Naive B cell (primary cell): Measurements from ENCODE around the gene OIT3. TPM values are rescaled to one million over a fixed set of nuclear protein-coding genes. Genes with fewer than 3 reads are reported as not detected.
"Not testable (repeated sequence)": the region's sequence is repeated elsewhere in the genome, so short reads cannot be mapped to it uniquely, and the experiment has no call there.

Experiments used
- ATAC-seq, 2 donors: fragments of 150-1000 bp; cut with Tn5 transposase; 2 replicates each; pipeline ENCODE4 v1.10.0; 2021; ENCODE audit warnings: low read depth in 2 of 2, mild to moderate bottlenecking in 2 of 2, moderate library complexity in 2 of 2
- DNase-seq: peaks from one replicate; pipeline ENCODE4 v3.0.0; 2022
- H3K27ac Mint-ChIP-seq, 6 donors: one replicate each; pipeline ENCODE4 v1.8.0; 2020 to 2022; ENCODE audit warnings: mild to moderate bottlenecking in 6 of 6, mixed read lengths in 6 of 6, moderate library complexity in 5 of 6, inconsistent platforms in 2 of 6
- H3K27me3 Mint-ChIP-seq, 3 donors: one replicate each; pipeline ENCODE4 v1.8.0; 2021 to 2022; ENCODE audit warnings: mixed read lengths in 3 of 3, mild to moderate bottlenecking in 1 of 3
- H3K36me3 Mint-ChIP-seq, 2 donors: one replicate each; pipeline ENCODE4 v1.8.0; 2020 to 2022; ENCODE audit warnings: mixed read lengths in 2 of 2, inconsistent platforms in 1 of 2, mild to moderate bottlenecking in 1 of 2
- H3K4me1 Mint-ChIP-seq, 3 donors: one replicate each; pipeline ENCODE4 v1.8.0; 2020 to 2022; ENCODE audit warnings: mixed read lengths in 3 of 3, inconsistent platforms in 1 of 3, mild to moderate bottlenecking in 1 of 3, moderate library complexity in 1 of 3
- H3K4me3 Mint-ChIP-seq, 8 donors: one replicate each; pipeline ENCODE4 v1.8.0; 2020 to 2022; ENCODE audit warnings: mild to moderate bottlenecking in 8 of 8, mixed read lengths in 8 of 8, moderate library complexity in 8 of 8, inconsistent platforms in 2 of 8
- H3K9me3 Mint-ChIP-seq, 7 donors: one replicate each; pipeline ENCODE4 v1.8.0; 2020 to 2022; ENCODE audit warnings: mixed read lengths in 7 of 7, mild to moderate bottlenecking in 5 of 7, inconsistent platforms in 2 of 7, moderate library complexity in 1 of 7
- polyA plus RNA-seq, 6 donors: library from polyadenylated mRNA; unstranded; fragments of 300-500 nt; fragmentation: Illumina TruSeq; gene quantifications; one replicate each; pipeline ENCODE4 v1.2.3, GENCODE V29; 2021; ENCODE audit warnings: low read depth in 6 of 6

Gene OIT3
- polyA plus RNA-seq, 6 donors from 2014 or later = not detected

DNA sequence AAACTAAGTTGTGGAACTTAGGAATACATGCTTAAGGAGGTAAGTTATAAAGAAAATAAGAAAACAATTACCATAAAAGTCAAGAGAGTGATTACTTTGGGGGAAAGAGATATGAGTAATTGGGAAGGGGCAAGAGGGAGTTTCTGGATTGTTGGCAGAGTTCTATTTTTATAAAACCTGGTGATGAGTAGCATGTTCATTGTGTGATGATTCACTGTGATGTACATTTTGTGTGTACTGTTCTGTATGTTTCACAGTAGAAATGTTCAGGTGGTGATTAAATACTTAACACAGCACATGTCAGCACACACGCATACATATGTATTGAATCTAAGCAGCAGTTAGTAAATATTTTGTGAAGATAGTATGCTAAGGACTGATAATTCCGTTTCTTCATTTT, 9.7 kb upstream of the OIT3 start:
- H3K27ac Mint-ChIP-seq = peak overlapping the region in 1 of 6 donors; percentile 16
- peaks cover 6 to 11% (median 7%) of the 10 kb centered on the region in 3 donors for H3K4me1 Mint-ChIP-seq
- H3K36me3 Mint-ChIP-seq = peaks cover 26 to 36% of the 10 kb centered on the region in 2 donors
- peaks cover 2 to 28% (median 10%) of the 10 kb centered on the region in 7 donors for H3K9me3 Mint-ChIP-seq
- no peaks in the 10 kb centered on the region for H3K27me3 Mint-ChIP-seq
- DNase-seq = no peak
- no peak for ATAC-seq
- H3K4me3 Mint-ChIP-seq = no peak overlapping the region

DNA sequence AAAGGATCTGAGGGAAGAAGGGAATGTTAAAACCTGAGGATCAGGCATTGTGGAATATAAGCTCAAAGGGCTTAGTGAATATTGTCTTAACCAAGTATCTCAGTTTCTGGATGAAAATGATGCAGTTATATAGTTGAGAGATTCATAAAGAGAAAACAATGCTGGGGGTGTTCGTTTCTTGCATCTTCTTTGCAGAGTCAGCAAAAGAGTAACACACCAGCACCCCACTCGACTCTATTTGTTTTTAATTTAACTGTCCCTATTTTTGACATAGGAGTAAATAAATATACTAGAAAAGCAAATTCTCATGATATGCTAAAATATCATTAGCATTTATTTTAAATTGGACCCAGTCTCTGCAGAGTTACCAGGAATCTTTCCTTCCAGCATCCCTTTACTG, 7.6 kb upstream of the OIT3 start:
- H3K4me1 Mint-ChIP-seq = peaks cover 6 to 11% (median 7%) of the 10 kb centered on the region in 3 donors
- DNase-seq (no peak), ATAC-seq (no peak)
- peaks cover 26 to 36% of the 10 kb centered on the region in 2 donors for H3K36me3 Mint-ChIP-seq
- H3K9me3 Mint-ChIP-seq = peaks cover 2 to 22% (median 9%) of the 10 kb centered on the region in 7 donors
- peak overlapping the region in 1 of 6 donors; percentile 5 for H3K27ac Mint-ChIP-seq
- H3K27me3 Mint-ChIP-seq = no peaks in the 10 kb centered on the region
- no peak overlapping the region for H3K4me3 Mint-ChIP-seq

DNA sequence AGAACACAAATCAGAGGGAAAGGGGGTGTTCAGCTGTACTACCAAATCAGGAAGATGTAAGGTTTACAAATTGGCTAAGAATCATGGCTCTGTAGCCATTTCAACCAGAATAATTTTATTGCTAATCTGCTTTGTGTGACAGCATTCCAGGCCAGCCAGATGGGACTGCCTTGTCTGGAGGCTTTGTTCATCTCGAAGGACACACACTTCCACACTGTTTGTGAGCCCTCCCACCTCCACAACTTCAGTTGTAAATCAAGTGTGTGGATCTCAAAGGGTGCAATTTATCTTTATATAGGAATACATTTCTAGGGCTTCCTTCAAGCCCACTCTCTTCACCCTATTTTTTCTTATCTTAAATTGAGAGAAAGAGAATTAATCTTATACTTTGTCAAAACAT, 6.9 kb upstream of the OIT3 start:
- no peaks in the 10 kb centered on the region for H3K27me3 Mint-ChIP-seq
- no peak for DNase-seq
- H3K36me3 Mint-ChIP-seq = peaks cover 26 to 36% of the 10 kb centered on the region in 2 donors
- peaks cover 2 to 15% (median 7%) of the 10 kb centered on the region in 7 donors for H3K9me3 Mint-ChIP-seq
- peak overlapping the region in 3 of 8 donors; percentile 78 to 81 (median 79) for H3K4me3 Mint-ChIP-seq
- H3K4me1 Mint-ChIP-seq = peaks cover 6 to 11% (median 7%) of the 10 kb centered on the region in 3 donors
- peak overlapping the region in 2 of 6 donors; percentile 31 to 94 for H3K27ac Mint-ChIP-seq
- ATAC-seq = no peak

DNA sequence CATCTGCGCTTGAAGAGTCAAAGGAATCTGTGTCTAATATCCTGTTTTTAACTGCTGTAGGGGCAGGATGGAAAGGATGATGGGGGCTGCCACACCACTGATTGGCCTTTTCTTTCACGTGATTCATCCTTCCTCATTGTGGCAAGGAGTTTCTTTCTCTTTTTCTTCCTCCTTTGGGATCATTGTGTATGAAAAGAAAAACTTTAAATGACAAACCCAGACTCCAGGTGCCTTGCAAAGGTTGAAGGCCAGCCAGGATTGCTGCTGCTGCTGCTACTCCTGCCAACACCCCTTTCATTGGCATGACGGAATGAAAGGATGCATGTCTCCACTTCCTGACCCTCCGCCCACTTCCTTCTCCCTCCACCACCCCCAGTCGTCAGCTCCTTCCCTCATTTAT, 6.5 kb upstream of the OIT3 start:
- peaks cover 6 to 11% (median 7%) of the 10 kb centered on the region in 3 donors for H3K4me1 Mint-ChIP-seq
- ATAC-seq = no peak
- H3K27me3 Mint-ChIP-seq = no peaks in the 10 kb centered on the region
- peak overlapping the region in 7 of 8 donors; percentile 48 to 81 (median 75) for H3K4me3 Mint-ChIP-seq
- H3K27ac Mint-ChIP-seq = peak overlapping the region in 3 of 6 donors; percentile 31 to 94 (median 82)
- peaks cover 0 to 11% (median 6%) of the 10 kb centered on the region in 7 donors for H3K9me3 Mint-ChIP-seq
- no peak for DNase-seq
- H3K36me3 Mint-ChIP-seq = peaks cover 26 to 36% of the 10 kb centered on the region in 2 donors

DNA sequence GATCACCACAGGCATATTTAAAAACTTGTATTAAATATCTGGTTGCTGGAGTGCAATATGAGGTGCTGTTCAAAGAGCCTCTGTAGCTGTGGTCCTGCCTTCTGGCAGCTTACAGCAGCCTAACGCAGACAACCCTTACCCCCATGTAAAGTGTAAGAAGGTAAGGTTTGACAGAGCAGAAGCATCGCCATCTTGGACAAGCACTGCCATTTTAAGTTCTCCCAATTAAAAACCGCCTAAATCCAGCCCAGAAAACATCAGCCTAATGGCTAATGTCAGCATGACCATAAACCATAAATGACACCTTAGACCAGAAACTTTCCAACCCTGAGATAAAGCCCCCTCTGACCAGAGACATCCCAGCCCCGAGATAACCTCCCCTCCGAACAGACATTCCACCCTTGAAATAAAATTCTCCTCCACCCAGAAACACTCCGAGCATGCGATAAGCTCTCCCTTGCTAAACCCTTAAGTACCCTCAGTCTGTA, 5.3 kb upstream of the OIT3 start:
- Mint-ChIP-seq H3K4me1 (peaks cover 6 to 11% (median 7%) of the 10 kb centered on the region in 3 donors), H3K4me3 (no peak overlapping the region), H3K9me3 (peaks cover 0 to under 1% (median 0%) of the 10 kb centered on the region in 7 donors), H3K27me3 (no peaks in the 10 kb centered on the region), H3K27ac (peak overlapping the region in 2 of 6 donors; percentile 43 to 58), H3K36me3 (peaks cover 18 to 30% of the 10 kb centered on the region in 2 donors)
- ATAC-seq (no peak), DNase-seq (no peak)

DNA sequence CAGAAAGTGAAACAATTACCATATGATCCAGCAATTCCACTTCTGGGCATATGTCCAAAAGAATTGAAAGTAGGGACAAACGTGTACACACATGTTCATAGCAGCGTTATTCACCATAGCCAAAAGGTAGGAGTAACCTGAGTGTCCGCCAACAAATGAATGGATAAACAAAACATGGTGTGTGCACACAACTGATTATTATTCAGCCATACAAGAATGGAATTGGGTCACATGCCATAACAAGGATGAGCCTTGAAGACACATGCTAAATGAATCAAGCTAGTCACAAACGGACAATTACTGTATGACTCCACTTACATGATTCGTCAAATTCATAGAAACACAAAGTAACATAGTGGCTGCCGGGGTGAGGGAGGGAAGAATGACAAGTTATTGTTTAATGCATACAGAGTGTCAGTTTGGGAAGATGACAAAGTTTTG, 4.1 kb upstream of the OIT3 start:
- ATAC-seq (no peak), DNase-seq (no peak)
- Mint-ChIP-seq H3K27ac (peak overlapping the region in 2 of 6 donors; percentile 35 to 36), H3K9me3 (no peaks in the 10 kb centered on the region), H3K27me3 (no peaks in the 10 kb centered on the region), H3K4me1 (peaks cover 6 to 11% (median 7%) of the 10 kb centered on the region in 3 donors), H3K36me3 (peaks cover 18 to 21% of the 10 kb centered on the region in 2 donors), H3K4me3 (no peak overlapping the region)

DNA sequence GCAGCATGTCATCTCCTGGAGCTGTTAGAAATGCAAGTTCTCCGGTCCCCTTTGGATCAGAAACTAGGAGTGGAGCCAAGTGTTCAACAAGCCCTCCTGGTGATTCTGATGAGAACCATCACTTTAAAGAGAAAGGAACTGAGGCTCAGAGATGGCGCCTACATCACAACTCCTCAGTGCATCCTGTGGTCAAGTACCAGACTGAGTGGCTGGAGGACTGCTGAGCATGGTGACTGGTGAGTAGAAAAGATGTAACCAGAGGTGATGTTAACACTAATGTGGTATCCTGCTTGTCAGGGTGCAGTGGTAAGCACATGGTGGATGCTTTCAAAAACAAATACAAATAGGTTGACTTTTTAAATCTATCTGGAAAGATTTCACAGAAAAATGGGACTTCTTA, 3.5 kb upstream of the OIT3 start:
- ATAC-seq = no peak

DNA sequence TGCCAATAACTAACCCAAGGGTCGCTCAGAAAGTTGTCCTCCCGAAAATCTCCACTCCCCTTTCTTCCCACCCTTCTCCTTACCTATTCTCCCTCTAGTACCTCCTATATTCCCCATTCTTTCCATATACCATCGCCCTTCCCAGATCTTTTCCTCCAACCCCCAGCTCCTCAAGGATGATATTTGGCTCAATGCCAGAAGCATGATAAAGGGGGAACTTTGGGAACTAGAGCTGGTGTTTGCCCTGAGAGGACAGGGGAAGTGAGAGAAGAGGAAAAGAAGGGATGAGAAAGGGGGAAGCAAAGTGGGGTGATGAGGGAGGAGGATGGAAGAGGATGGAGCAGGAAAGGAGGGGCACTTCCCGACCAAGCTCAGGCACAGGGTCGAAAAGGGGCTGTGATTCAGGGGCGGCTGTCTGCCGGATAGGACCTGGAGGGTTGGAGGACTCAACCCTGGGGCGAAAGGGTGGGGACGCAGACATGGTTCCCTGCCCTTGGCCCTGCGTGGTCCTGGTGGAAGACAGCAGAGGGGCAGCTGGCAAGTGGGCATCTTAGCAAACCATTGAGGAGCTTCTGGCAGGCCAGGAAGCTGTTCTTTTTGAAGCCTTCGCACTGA, 1.8 kb downstream of the OIT3 start:
- DNase-seq (no peak), ATAC-seq (no peak)
- Mint-ChIP-seq H3K27me3 (peaks cover 5 to 10% (median 6%) of the 10 kb centered on the region in 3 donors), H3K27ac (no peak overlapping the region), H3K9me3 (no peaks in the 10 kb centered on the region), H3K36me3 (no peaks in the 10 kb centered on the region), H3K4me3 (no peak overlapping the region), H3K4me1 (no peaks in the 10 kb centered on the region)

More for the DNA sequence above, 3.5 kb upstream of the OIT3 start:
- Mint-ChIP-seq H3K4me1 (peaks cover 6 to 11% (median 7%) of the 10 kb centered on the region in 3 donors), H3K9me3 (no peaks in the 10 kb centered on the region), H3K27me3 (peaks cover 0 to 3% (median 2%) of the 10 kb centered on the region in 3 donors), H3K36me3 (peaks cover 12 to 14% of the 10 kb centered on the region in 2 donors), H3K27ac (no peak overlapping the region), H3K4me3 (no peak overlapping the region)
- no peak for DNase-seq

DNA sequence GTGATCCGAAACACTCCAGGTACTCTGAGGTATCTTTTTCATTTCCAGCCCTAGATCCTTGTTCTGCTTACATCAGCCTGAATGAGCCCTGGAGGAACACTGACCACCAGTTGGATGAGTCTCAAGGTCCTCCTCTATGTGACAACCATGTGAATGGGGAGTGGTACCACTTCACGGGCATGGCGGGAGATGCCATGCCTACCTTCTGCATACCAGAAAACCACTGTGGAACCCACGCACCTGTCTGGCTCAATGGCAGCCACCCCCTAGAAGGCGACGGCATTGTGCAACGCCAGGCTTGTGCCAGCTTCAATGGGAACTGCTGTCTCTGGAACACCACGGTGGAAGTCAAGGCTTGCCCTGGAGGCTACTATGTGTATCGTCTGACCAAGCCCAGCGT, 5.1 kb downstream of the OIT3 start:
- Mint-ChIP-seq H3K4me3 (no peak overlapping the region), H3K27me3 (peaks cover 5 to 10% (median 6%) of the 10 kb centered on the region in 3 donors), H3K36me3 (no peaks in the 10 kb centered on the region), H3K9me3 (no peaks in the 10 kb centered on the region), H3K27ac (no peak overlapping the region), H3K4me1 (no peaks in the 10 kb centered on the region)
- no peak for DNase-seq
- ATAC-seq = no peak

DNA sequence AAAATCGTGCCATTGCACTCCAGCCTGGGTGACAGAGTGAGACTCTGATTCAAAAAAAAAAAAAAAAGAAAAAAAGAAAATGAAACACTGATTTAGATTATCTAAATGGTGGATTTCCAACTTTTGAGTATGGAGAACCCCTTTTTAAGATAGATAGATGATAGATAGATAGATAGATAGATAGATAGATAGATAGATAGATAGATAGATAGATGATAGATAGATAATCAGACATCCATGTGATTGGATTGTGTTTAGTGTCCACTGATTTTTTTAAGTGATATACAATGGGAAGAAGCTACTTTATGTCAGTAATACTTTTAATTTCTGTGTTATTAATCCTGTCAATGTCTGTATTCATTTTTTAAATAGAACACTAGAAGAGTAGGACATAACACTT, 6.0 kb downstream of the OIT3 start:
- Mint-ChIP-seq H3K4me1 (peaks cover 0 to under 1% (median 0%) of the 10 kb centered on the region in 3 donors), H3K9me3 (no peaks in the 10 kb centered on the region), H3K27ac (no peak overlapping the region), H3K36me3 (no peaks in the 10 kb centered on the region), H3K27me3 (peaks cover 5 to 10% (median 6%) of the 10 kb centered on the region in 3 donors), H3K4me3 (no peak overlapping the region)
- no peak for DNase-seq
- ATAC-seq = no peak

DNA sequence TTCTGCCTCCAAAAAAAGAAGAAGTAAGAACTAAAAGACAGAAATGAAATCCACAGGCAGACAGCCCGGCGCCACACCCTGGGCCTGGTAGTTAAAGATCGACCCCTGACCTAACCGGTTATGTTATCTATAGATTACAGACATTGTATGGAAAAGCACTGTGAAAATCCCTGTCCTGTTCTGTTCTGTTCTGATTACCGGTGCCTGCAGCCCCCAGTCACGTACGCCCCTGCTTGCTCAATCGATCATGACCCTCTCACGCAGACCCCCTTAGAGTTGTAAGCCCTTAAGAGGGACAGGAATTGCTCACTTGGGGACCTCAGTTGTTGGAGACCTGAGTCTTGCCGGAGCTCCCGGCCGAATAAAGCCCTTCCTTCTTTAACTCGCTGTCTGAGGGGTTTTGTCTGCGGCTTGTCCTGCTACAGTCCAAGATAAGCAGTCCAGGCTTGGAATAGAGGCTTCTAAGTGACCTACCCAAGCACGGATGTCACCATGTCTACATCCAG, 10.5 kb downstream of the OIT3 start:
- not testable (repeated sequence) for ATAC-seq

DNA sequence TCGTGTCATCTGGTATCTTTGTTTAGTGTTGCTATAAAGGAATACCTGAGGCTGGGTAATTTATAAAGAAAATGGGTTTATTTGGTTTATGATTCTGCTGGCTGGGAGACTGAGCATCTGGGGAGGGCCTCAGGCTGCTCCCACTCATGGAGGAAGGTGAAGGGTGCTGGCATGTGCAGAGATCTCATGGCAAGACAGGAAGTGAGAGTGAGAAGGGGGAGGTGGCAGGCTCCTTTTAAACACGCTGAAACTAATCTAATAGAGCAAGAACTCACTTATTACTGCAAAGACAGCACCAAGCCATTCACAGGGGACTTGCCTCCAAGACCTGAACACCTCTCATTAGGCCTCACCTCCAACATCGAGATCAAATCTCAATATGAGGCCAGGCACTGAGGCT, 11.3 kb downstream of the OIT3 start:
- Mint-ChIP-seq H3K36me3 (no peaks in the 10 kb centered on the region), H3K9me3 (no peaks in the 10 kb centered on the region), H3K4me1 (peaks cover 3 to 7% (median 6%) of the 10 kb centered on the region in 3 donors), H3K27me3 (no peaks in the 10 kb centered on the region), H3K27ac (peak overlapping the region in 1 of 6 donors; percentile 76), H3K4me3 (no peak overlapping the region)
- no peak for ATAC-seq
- DNase-seq = no peak

More for the DNA sequence above, 10.5 kb downstream of the OIT3 start:
- H3K9me3 Mint-ChIP-seq, H3K36me3 Mint-ChIP-seq, H3K27me3 Mint-ChIP-seq, H3K4me1 Mint-ChIP-seq, DNase-seq, H3K4me3 Mint-ChIP-seq: not testable (repeated sequence)
- H3K27ac Mint-ChIP-seq = peak overlapping the region in 1 of 6 donors; percentile 58

DNA sequence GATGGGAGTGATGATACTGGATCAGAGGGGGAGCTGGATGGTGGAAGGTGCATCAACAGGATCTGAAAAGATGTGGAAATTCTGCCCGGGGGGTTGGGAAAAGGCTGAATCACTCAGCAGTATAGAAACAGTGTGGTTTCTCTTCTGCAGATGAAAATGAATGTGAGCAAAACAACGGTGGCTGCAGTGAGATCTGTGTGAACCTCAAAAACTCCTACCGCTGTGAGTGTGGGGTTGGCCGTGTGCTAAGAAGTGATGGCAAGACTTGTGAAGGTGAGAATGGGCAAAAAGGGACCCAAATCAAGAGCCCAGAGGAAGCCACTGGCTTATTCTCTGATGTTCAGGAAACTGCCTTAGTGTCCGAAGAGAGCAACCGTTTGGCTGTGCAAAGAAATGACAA, 12.9 kb downstream of the OIT3 start:
- ATAC-seq = no peak
- H3K27ac Mint-ChIP-seq = no peak overlapping the region
- H3K27me3 Mint-ChIP-seq = peaks cover 0 to 5% (median under 1%) of the 10 kb centered on the region in 3 donors
- no peak for DNase-seq
- no peak overlapping the region for H3K4me3 Mint-ChIP-seq
- H3K4me1 Mint-ChIP-seq = peaks cover 3 to 7% (median 6%) of the 10 kb centered on the region in 3 donors
- H3K36me3 Mint-ChIP-seq = peaks cover 0 to 4% of the 10 kb centered on the region in 2 donors
- H3K9me3 Mint-ChIP-seq = peaks cover 0 to 4% (median 0%) of the 10 kb centered on the region in 7 donors

DNA sequence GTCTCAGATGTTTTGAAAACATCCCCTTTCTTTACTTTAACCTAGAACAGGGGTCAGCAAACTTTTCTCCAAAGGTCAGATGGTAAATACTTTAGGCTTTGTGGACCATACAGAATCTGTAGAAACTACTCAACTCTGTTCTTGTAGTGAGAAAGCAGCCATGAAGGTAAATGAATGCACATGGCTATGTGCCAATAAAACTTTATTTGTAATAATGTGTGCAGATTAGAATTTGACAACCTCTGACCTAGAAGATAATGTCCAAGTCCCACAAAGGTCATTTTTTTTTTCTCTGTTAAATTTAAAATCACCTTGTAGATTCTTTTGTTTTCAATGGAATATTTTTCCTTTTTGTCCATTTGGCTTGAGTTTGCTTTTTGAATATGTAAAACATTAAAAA, 17.2 kb downstream of the OIT3 start:
- Mint-ChIP-seq H3K27me3 (peaks cover 0 to 8% (median 5%) of the 10 kb centered on the region in 3 donors), H3K9me3 (peaks cover 0 to 4% (median 0%) of the 10 kb centered on the region in 7 donors), H3K4me1 (no peaks in the 10 kb centered on the region), H3K36me3 (peaks cover 4 to 7% of the 10 kb centered on the region in 2 donors), H3K4me3 (no peak overlapping the region), H3K27ac (no peak overlapping the region)
- no peak for DNase-seq
- ATAC-seq = no peak
